ENCODE results near the gene TMX1. TPM values are rescaled to one million over a fixed set of nuclear protein-coding genes. Genes with fewer than 3 reads are reported as not detected.
A peak's percentile ranks its signal among the peaks of the same experiment; 100 is the strongest.

Gene TMX1
- total and polyA plus RNA-seq, 2 experiments from 2014 or later = 61.5 to 126 TPM

- ATAC-seq = peak; percentile 30; the same call in 2 of the 3 replicates
- DNase-seq (ENCODE audit: low spot score) = no peak
- Histone ChIP-seq H3K36me3 (ENCODE audit: insufficient read depth) (no peaks in the 10 kb centered on the region), H4K20me1 (replicated peaks; ENCODE audit: insufficient read depth) (no peaks in the 10 kb centered on the region), H3K79me2 (replicated peaks; ENCODE audit: insufficient read depth) (no peaks in the 10 kb centered on the region), H3F3A (replicated peaks; ENCODE audit: low read depth) (no peaks in the 10 kb centered on the region), H3K27ac (ENCODE audit: low read depth) (no peak overlapping the region), H3K4me1 (ENCODE audit: insufficient read depth) (0 out of 2 replicates have a peak, but pooled peaks cover 7% of the 10 kb centered on the region), H2AFZ (0 out of 2 replicates have a peak overlapping the region, but pooled peaks have one; percentile 43), H3K27me3 (ENCODE audit: insufficient read depth) (no peaks in the 10 kb centered on the region), H3K4me2 (no peak overlapping the region), H3K4me3 (no peak overlapping the region), H3K9me2 (ENCODE audit: insufficient read depth) (peaks cover 8% of the 10 kb centered on the region)
- Mint-ChIP-seq H3K9me3 (no peaks in the 10 kb centered on the region), H3K36me3 (ENCODE audit: low read depth) (no peaks in the 10 kb centered on the region), H3K27me3 (ENCODE audit: insufficient read depth, low read depth, poor library complexity) (no peaks in the 10 kb centered on the region), H3K4me3 (no peak overlapping the region), H3K27ac (no peak overlapping the region), H3K4me1 (peaks cover 21% of the 10 kb centered on the region; the same call in 2 of the 3 replicates)
- peak in 1 of 2 experiments; percentile 30; a peak in 2 of 4 replicates for TF ChIP-seq CTCF (conservative IDR thresholded peaks at IDR 0.05; ENCODE audit: low read depth in 2 of 2)
- no peak for TF ChIP-seq ZNF114 (CRISPR knock-in tag; IDR thresholded peaks at IDR 0.05)
- no peak for TF ChIP-seq CREB1 (CRISPR knock-in tag; IDR thresholded peaks at IDR 0.05; ENCODE audit: low read depth)
- TF ChIP-seq STAT1 (IDR thresholded peaks at IDR 0.05; ENCODE audit: unreplicated experiment) = no peak
- no peak for TF ChIP-seq REST (IDR thresholded peaks at IDR 0.05; ENCODE audit: unreplicated experiment)
Measured at GRCh38 chr14:51202914-51203665, 37.0 kb upstream of the TMX1 start.

- Mint-ChIP-seq H3K36me3 (ENCODE audit: low read depth) (no peaks in the 10 kb centered on the region), H3K27me3 (ENCODE audit: insufficient read depth, low read depth, poor library complexity) (no peaks in the 10 kb centered on the region), H3K27ac (no peak overlapping the region), H3K4me3 (no peak overlapping the region), H3K9me3 (no peaks in the 10 kb centered on the region), H3K4me1 (peaks cover 21% of the 10 kb centered on the region; the same call in 2 of the 3 replicates)
- Histone ChIP-seq H3K79me2 (replicated peaks; ENCODE audit: insufficient read depth) (no peaks in the 10 kb centered on the region), H3K27ac (ENCODE audit: low read depth) (no peak overlapping the region), H2AFZ (no peak overlapping the region), H3K9me2 (ENCODE audit: insufficient read depth) (peaks cover 8% of the 10 kb centered on the region), H4K20me1 (replicated peaks; ENCODE audit: insufficient read depth) (no peaks in the 10 kb centered on the region), H3K4me2 (no peak overlapping the region), H3K27me3 (ENCODE audit: insufficient read depth) (no peaks in the 10 kb centered on the region), H3F3A (replicated peaks; ENCODE audit: low read depth) (no peaks in the 10 kb centered on the region), H3K4me1 (ENCODE audit: insufficient read depth) (0 out of 2 replicates have a peak, but pooled peaks cover 7% of the 10 kb centered on the region), H3K36me3 (ENCODE audit: insufficient read depth) (no peaks in the 10 kb centered on the region), H3K4me3 (no peak overlapping the region)
- DNase-seq (ENCODE audit: low spot score) (no peak), ATAC-seq (no peak)
- TF ChIP-seq CREB1 (CRISPR knock-in tag; IDR thresholded peaks at IDR 0.05; ENCODE audit: low read depth) (no peak), ZNF331 (CRISPR knock-in tag; IDR thresholded peaks at IDR 0.05; ENCODE audit: low read depth) (no peak), EZH2phosphoT487 (IDR thresholded peaks at IDR 0.05; ENCODE audit: unreplicated experiment) (no peak), ZNF114 (CRISPR knock-in tag; IDR thresholded peaks at IDR 0.05) (no peak), ETS1 (IDR thresholded peaks at IDR 0.05) (no peak), CTCF (conservative IDR thresholded peaks at IDR 0.05; ENCODE audit: low read depth in 2 of 2) (no peak), REST (IDR thresholded peaks at IDR 0.05; ENCODE audit: unreplicated experiment) (no peak), NANOG (IDR thresholded peaks at IDR 0.05; ENCODE audit: borderline replicate concordance) (no peak), POLR2AphosphoS5 (IDR thresholded peaks at IDR 0.05; ENCODE audit: low read depth) (no peak)
Measured at GRCh38 chr14:51203881-51204280, 36.2 kb upstream of the TMX1 start.

Data from GM23338 (cell line).